ENCODE data around the gene PDCL3. TPM values are rescaled to one million over a fixed set of nuclear protein-coding genes. Genes with fewer than 3 reads are reported as not detected.

Gene PDCL3
- total and polyA plus RNA-seq, 2 donors (not counting 1 experiment from before 2014, with no cell fraction given) = 5.6 to 24.1 TPM

DNA sequence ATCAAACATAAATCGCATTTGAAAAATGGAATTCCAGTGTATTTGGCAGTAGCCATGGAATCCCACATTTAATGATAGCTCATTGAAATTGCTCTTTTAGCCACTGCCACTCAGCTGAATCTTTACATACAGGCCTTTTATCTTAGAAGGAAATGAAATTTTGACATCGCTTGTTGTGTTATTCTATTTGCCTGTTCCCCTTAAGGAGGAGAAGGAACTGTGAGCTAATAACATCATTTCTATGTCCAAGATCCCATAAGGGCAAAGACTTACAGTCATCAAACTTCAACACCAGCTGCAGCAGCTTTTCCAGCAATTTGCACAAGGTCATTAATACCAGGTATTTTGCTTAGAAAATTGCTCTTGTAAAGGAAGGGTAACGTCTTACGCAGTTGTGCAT is 6.0 kb upstream of the PDCL3 start:
- ATAC-seq (ENCODE audit: low read depth) (no peak), DNase-seq (no peak)
- Histone ChIP-seq H3K27ac (ENCODE audit: low read length in 2 of 2) (no peak overlapping the region), H3K36me3 (replicated peaks in 1 of 2; ENCODE audit: control extremely low read depth in 1 of 2, control insufficient read depth in 1 of 2, extremely low read depth in 1 of 2, insufficient read depth in 2 of 2, low read length in 1 of 2) (no peaks in the 10 kb centered on the region), H3K4me2 (replicated peaks; ENCODE audit: low read depth, low read length, poor library complexity, severe bottlenecking) (no peak overlapping the region), H3K4me1 (ENCODE audit: control insufficient read depth in 2 of 2, insufficient read depth in 2 of 2, low read length in 2 of 2) (peaks cover 7 to 11% of the 10 kb centered on the region in 2 donors), H3K27me3 (replicated peaks in 1 of 4; ENCODE audit: control extremely low read depth in 1 of 4, control insufficient read depth in 3 of 4, insufficient read depth in 4 of 4, low read length in 3 of 4) (no peaks in the 10 kb centered on the region), H3K4me3 (ENCODE audit: control extremely low read depth in 1 of 5, extremely low read depth in 1 of 5, insufficient read depth in 1 of 5, low read depth in 2 of 5, low read length in 4 of 5) (no peak overlapping the region), H4K20me1 (ENCODE audit: control insufficient read depth, insufficient read depth, low read length, poor library complexity, severe bottlenecking) (no peaks in the 10 kb centered on the region), H3K9me3 (ENCODE audit: control extremely low read depth in 1 of 3, control insufficient read depth in 2 of 3, insufficient read depth in 1 of 3, low read length in 2 of 3) (peaks cover 0 to 1% (median 0%) of the 10 kb centered on the region in 3 donors), H3K79me2 (ENCODE audit: control insufficient read depth, insufficient read depth, low read length) (no peaks in the 10 kb centered on the region), H2AFZ (ENCODE audit: insufficient read depth, low read depth, low read length, poor library complexity, severe bottlenecking) (no peak overlapping the region), H3K9ac (ENCODE audit: low read length) (no peak overlapping the region)
- H3K27me3 Mint-ChIP-seq = no peaks in the 10 kb centered on the region
- peaks cover 6% of the 10 kb centered on the region for H3K4me1 Mint-ChIP-seq
- intact Hi-C loops (cut with micrococcal nuclease) = no loop called here
- no CpG with 5 or more reads among the region's 4 CpGs for WGBS (ENCODE audit: insufficient coverage)
- POLR2A ChIA-PET = no interaction called here
- no peaks in the 10 kb centered on the region for H3K9me3 Mint-ChIP-seq (ENCODE audit: insufficient read depth)
- CTCF ChIA-PET = interaction anchor here (1.6 to 2.0 kb wide), 2 partner anchors 38 to 295 kb away, joined by 3 to 7 read pairs; no protein-coding TSS in a partner anchor
- no peak overlapping the region for H3K4me3 Mint-ChIP-seq
- no peak overlapping the region for H3K27ac Mint-ChIP-seq
- TF ChIP-seq EZH2 (IDR thresholded peaks at IDR 0.05; ENCODE audit: borderline replicate concordance, insufficient read depth, low read depth, low read length, poor library complexity, severe bottlenecking) = no peak
- no peak for TF ChIP-seq CTCF (IDR thresholded peaks at IDR 0.05)

GRCh38 chr2:100560216-100560830 is 2.5 kb upstream of the PDCL3 start:
- Histone ChIP-seq H2AFZ (ENCODE audit: insufficient read depth, low read depth, low read length, poor library complexity, severe bottlenecking) (no peak overlapping the region), H3K27ac (ENCODE audit: low read length in 2 of 2) (no peak overlapping the region), H3K4me2 (replicated peaks; ENCODE audit: low read depth, low read length, poor library complexity, severe bottlenecking) (no peak overlapping the region), H3K9me3 (ENCODE audit: control extremely low read depth in 1 of 3, control insufficient read depth in 2 of 3, insufficient read depth in 1 of 3, low read length in 2 of 3) (no peaks in the 10 kb centered on the region), H3K4me1 (ENCODE audit: control insufficient read depth in 2 of 2, insufficient read depth in 2 of 2, low read length in 2 of 2) (peaks cover 13 to 17% of the 10 kb centered on the region in 2 donors), H3K79me2 (ENCODE audit: control insufficient read depth, insufficient read depth, low read length) (peaks cover 11% of the 10 kb centered on the region), H3K27me3 (replicated peaks in 1 of 4; ENCODE audit: control extremely low read depth in 1 of 4, control insufficient read depth in 3 of 4, insufficient read depth in 4 of 4, low read length in 3 of 4) (no peaks in the 10 kb centered on the region), H4K20me1 (ENCODE audit: control insufficient read depth, insufficient read depth, low read length, poor library complexity, severe bottlenecking) (no peaks in the 10 kb centered on the region), H3K36me3 (replicated peaks in 1 of 2; ENCODE audit: control extremely low read depth in 1 of 2, control insufficient read depth in 1 of 2, extremely low read depth in 1 of 2, insufficient read depth in 2 of 2, low read length in 1 of 2) (no peaks in the 10 kb centered on the region), H3K9ac (ENCODE audit: low read length) (no peak overlapping the region), H3K4me3 (ENCODE audit: control extremely low read depth in 1 of 5, extremely low read depth in 1 of 5, insufficient read depth in 1 of 5, low read depth in 2 of 5, low read length in 4 of 5) (no peak overlapping the region)
- Mint-ChIP-seq H3K27me3 (no peaks in the 10 kb centered on the region), H3K4me3 (no peak overlapping the region), H3K27ac (no peak overlapping the region), H3K4me1 (peaks cover 16% of the 10 kb centered on the region), H3K9me3 (ENCODE audit: insufficient read depth) (no peaks in the 10 kb centered on the region)
- ChIA-PET POLR2A (no interaction called here), CTCF (no interaction called here)
- TF ChIP-seq CTCF (IDR thresholded peaks at IDR 0.05) (no peak), EZH2 (IDR thresholded peaks at IDR 0.05; ENCODE audit: borderline replicate concordance, insufficient read depth, low read depth, low read length, poor library complexity, severe bottlenecking) (no peak)
- intact Hi-C loops (cut with micrococcal nuclease) = loop anchor here (5.0 kb wide), 2 partner anchors 308 to 1953 kb away; partner anchors contain the start of genes COA5 and UNC50
- WGBS (ENCODE audit: insufficient coverage) = 96% methylated on average over 6 of the region's 9 CpGs
- DNase-seq = no peak
- ATAC-seq (ENCODE audit: low read depth) = no peak

All from B cell (primary cell).